SK-N-SH treated with all-trans-retinoic acid at 6 μM for 48 hours (cell line): ENCODE measurements around the gene SERTAD1.

Experiments used
- ESRRG ChIP-seq: fragments of 250-450 bp; sonication (Bioruptor Pico); IDR thresholded peaks from 2 replicates; pipeline ENCODE4 v1.6.1; 2021; ENCODE audit warnings: mild to moderate bottlenecking
- OSR1 ChIP-seq: fragments of 250-450 bp; sonication (Bioruptor Pico); IDR thresholded peaks from 2 replicates; pipeline ENCODE4 v1.8.0; 2022; ENCODE audit warnings: moderate library complexity, mild to moderate bottlenecking, inconsistent platforms
- RARB ChIP-seq: fragments of 250-450 bp; sonication (Bioruptor Pico); IDR thresholded peaks from 2 replicates; pipeline ENCODE4 v1.8.0; 2021; ENCODE audit warnings: mild to moderate bottlenecking, moderate library complexity
- SNAI2 ChIP-seq: fragments of 250-450 bp; sonication (Bioruptor Pico); IDR thresholded peaks from 2 replicates; pipeline ENCODE4 v1.5.0; 2020; ENCODE audit warnings: mild to moderate bottlenecking, moderate library complexity
- TCF4 ChIP-seq: fragments of 250-450 bp; sonication (Bioruptor Pico); IDR thresholded peaks from 2 replicates; pipeline ENCODE4 v1.8.0; 2021; ENCODE audit warnings: mild to moderate bottlenecking, moderate library complexity, borderline replicate concordance
- TOX ChIP-seq: fragments of 250-450 bp; sonication (Bioruptor Pico); IDR thresholded peaks from 2 replicates; pipeline ENCODE4 v1.8.0; 2021; ENCODE audit warnings: mild to moderate bottlenecking, moderate library complexity, borderline replicate concordance
- ZFP3 ChIP-seq: fragments of 250-450 bp; sonication (Bioruptor Pico); IDR thresholded peaks from 2 replicates; pipeline ENCODE4 v1.5.0; 2020; ENCODE audit warnings: mild to moderate bottlenecking, moderate library complexity
- ZFP30 ChIP-seq: fragments of 450-650 bp; formaldehyde crosslinking; IDR thresholded peaks from 2 replicates; pipeline ENCODE4 v1.5.0; 2022; ENCODE audit warnings: mild to moderate bottlenecking, moderate library complexity
- ZNF565 ChIP-seq: fragments of 450-650 bp; formaldehyde crosslinking; conservative IDR thresholded peaks from 2 replicates; pipeline ENCODE4 v1.5.0; 2020; ENCODE audit warnings: low read depth, mild to moderate bottlenecking, moderate library complexity
- ZNF8 ChIP-seq: fragments of 450-650 bp; formaldehyde crosslinking; IDR thresholded peaks from 2 replicates; pipeline ENCODE4 v1.5.0; 2020; ENCODE audit warnings: mild to moderate bottlenecking, moderate library complexity
- TF ChIP-seq, protein P1 (sequence below): fragments of 250-450 bp; sonication (Bioruptor Pico); IDR thresholded peaks from 2 replicates; pipeline ENCODE4 v1.8.0; 2020; ENCODE audit warnings: mild to moderate bottlenecking, moderate library complexity, borderline replicate concordance
- TF ChIP-seq, protein P2 (sequence below): fragments of 250-450 bp; sonication (Bioruptor Pico); IDR thresholded peaks from 2 replicates; pipeline ENCODE4 v1.5.0; 2020; ENCODE audit warnings: mild to moderate bottlenecking, moderate library complexity
- TF ChIP-seq, protein P3 (sequence below): fragments of 250-450 bp; sonication (Bioruptor Pico); IDR thresholded peaks from 2 replicates; pipeline ENCODE4 v1.5.1; 2021; ENCODE audit warnings: mild to moderate bottlenecking, moderate library complexity
- TF ChIP-seq, protein P4 (sequence below): fragments of 250-450 bp; sonication (Bioruptor Pico); IDR thresholded peaks from 2 replicates; pipeline ENCODE4 v1.5.1; 2020; ENCODE audit warnings: low read depth, mild to moderate bottlenecking, moderate library complexity

DNA sequence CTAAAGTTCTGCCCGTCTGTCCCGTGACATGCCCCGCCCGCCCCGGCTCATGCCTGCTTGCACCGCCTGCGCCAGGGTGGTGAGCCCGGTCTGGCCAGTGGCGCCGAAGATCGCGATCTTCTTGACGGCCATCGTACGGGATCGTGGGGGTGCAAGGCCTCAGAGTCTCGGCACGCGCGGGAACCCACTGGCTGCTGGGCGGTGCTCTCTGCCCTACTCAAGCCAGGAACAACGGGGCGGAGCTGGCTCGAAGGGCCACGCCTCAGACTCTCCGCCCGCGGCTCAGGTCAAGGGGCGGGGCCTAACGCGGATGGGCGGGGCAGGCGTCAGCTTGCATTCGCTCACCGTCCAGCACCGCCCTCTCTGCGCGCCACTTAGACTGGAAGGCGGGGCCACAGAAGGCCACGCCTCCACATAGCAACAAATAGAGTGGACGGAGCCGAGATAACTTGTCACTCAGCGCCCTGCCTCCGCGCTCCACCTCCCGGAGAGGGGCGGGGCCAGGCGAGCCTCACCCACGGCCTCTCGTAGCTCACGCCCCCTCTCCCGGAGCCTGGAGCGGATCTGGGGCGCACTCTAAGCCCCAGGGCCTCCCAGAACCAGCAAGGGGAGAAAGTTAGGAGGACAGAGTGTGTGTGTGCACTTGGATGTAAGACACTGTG lies 39.9 kb upstream of the SERTAD1 start, which contains the start of gene BLVRB:
- TF ChIP-seq ZFP30 (CRISPR knock-in tag), result no peak
- TF ChIP-seq SNAI2 (CRISPR knock-in tag), result no peak
- TF ChIP-seq ZNF8 (CRISPR knock-in tag), result no peak
- TF ChIP-seq, protein P1, sequence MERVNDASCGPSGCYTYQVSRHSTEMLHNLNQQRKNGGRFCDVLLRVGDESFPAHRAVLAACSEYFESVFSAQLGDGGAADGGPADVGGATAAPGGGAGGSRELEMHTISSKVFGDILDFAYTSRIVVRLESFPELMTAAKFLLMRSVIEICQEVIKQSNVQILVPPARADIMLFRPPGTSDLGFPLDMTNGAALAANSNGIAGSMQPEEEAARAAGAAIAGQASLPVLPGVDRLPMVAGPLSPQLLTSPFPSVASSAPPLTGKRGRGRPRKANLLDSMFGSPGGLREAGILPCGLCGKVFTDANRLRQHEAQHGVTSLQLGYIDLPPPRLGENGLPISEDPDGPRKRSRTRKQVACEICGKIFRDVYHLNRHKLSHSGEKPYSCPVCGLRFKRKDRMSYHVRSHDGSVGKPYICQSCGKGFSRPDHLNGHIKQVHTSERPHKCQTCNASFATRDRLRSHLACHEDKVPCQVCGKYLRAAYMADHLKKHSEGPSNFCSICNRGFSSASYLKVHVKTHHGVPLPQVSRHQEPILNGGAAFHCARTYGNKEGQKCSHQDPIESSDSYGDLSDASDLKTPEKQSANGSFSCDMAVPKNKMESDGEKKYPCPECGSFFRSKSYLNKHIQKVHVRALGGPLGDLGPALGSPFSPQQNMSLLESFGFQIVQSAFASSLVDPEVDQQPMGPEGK, result no peak
- no peak for TF ChIP-seq RARB (CRISPR knock-in tag)
- TF ChIP-seq, protein P2, sequence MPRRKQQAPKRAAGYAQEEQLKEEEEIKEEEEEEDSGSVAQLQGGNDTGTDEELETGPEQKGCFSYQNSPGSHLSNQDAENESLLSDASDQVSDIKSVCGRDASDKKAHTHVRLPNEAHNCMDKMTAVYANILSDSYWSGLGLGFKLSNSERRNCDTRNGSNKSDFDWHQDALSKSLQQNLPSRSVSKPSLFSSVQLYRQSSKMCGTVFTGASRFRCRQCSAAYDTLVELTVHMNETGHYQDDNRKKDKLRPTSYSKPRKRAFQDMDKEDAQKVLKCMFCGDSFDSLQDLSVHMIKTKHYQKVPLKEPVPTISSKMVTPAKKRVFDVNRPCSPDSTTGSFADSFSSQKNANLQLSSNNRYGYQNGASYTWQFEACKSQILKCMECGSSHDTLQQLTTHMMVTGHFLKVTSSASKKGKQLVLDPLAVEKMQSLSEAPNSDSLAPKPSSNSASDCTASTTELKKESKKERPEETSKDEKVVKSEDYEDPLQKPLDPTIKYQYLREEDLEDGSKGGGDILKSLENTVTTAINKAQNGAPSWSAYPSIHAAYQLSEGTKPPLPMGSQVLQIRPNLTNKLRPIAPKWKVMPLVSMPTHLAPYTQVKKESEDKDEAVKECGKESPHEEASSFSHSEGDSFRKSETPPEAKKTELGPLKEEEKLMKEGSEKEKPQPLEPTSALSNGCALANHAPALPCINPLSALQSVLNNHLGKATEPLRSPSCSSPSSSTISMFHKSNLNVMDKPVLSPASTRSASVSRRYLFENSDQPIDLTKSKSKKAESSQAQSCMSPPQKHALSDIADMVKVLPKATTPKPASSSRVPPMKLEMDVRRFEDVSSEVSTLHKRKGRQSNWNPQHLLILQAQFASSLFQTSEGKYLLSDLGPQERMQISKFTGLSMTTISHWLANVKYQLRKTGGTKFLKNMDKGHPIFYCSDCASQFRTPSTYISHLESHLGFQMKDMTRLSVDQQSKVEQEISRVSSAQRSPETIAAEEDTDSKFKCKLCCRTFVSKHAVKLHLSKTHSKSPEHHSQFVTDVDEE (CRISPR knock-in tag), result no peak
- TF ChIP-seq ZFP3 (CRISPR knock-in tag), result no peak
- TF ChIP-seq OSR1 (CRISPR knock-in tag), result no peak
- TF ChIP-seq, protein P3, sequence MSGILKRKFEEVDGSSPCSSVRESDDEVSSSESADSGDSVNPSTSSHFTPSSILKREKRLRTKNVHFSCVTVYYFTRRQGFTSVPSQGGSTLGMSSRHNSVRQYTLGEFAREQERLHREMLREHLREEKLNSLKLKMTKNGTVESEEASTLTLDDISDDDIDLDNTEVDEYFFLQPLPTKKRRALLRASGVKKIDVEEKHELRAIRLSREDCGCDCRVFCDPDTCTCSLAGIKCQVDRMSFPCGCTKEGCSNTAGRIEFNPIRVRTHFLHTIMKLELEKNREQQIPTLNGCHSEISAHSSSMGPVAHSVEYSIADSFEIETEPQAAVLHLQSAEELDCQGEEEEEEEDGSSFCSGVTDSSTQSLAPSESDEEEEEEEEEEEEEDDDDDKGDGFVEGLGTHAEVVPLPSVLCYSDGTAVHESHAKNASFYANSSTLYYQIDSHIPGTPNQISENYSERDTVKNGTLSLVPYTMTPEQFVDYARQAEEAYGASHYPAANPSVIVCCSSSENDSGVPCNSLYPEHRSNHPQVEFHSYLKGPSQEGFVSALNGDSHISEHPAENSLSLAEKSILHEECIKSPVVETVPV, result no peak
- TF ChIP-seq TCF4 (CRISPR knock-in tag), result no peak
- TF ChIP-seq ZNF565 (CRISPR knock-in tag), result no peak
- TF ChIP-seq, protein P4, sequence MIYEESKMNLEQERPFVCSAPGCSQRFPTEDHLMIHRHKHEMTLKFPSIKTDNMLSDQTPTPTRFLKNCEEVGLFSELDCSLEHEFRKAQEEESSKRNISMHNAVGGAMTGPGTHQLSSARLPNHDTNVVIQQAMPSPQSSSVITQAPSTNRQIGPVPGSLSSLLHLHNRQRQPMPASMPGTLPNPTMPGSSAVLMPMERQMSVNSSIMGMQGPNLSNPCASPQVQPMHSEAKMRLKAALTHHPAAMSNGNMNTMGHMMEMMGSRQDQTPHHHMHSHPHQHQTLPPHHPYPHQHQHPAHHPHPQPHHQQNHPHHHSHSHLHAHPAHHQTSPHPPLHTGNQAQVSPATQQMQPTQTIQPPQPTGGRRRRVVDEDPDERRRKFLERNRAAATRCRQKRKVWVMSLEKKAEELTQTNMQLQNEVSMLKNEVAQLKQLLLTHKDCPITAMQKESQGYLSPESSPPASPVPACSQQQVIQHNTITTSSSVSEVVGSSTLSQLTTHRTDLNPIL (CRISPR knock-in tag), result no peak
- TF ChIP-seq TOX (CRISPR knock-in tag), result no peak
- no peak for TF ChIP-seq ESRRG (CRISPR knock-in tag)
